GM10266 (cell line): ENCODE measurements around the gene SREBF2.

ENCODE experiments used
- DNase-seq: peaks from one replicate; pipeline ENCODE4 v3.0.0; 2012; ENCODE audit errors: extremely low spot score
- TF ChIP-seq, protein P1 (sequence below): IDR thresholded peaks from 2 replicates; pipeline ENCODE4 v1.5.1; 2012; ENCODE audit warnings: mild to moderate bottlenecking, low read depth; ENCODE audit not compliant: control insufficient read depth, insufficient read depth; ENCODE audit errors: missing control alignments

Gene SREBF2

DNA sequence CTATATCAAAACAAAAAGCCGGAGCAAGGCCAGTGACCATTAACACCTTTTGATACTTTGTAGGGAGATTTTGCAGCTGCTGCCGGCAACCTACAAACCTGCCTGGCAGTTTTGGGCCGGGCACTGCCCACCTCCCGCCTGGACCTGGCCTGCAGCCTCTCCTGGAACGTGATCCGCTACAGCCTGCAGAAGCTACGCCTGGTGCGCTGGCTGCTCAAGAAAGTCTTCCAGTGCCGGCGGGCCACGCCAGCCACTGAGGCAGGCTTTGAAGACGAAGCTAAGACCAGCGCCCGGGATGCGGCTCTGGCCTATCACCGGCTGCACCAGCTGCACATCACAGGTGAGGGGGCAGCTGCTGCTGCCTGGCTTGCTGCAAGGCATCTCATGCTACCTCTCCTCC lies 47.7 kb downstream of the SREBF2 start:
- no peak for DNase-seq
- TF ChIP-seq, protein P1, sequence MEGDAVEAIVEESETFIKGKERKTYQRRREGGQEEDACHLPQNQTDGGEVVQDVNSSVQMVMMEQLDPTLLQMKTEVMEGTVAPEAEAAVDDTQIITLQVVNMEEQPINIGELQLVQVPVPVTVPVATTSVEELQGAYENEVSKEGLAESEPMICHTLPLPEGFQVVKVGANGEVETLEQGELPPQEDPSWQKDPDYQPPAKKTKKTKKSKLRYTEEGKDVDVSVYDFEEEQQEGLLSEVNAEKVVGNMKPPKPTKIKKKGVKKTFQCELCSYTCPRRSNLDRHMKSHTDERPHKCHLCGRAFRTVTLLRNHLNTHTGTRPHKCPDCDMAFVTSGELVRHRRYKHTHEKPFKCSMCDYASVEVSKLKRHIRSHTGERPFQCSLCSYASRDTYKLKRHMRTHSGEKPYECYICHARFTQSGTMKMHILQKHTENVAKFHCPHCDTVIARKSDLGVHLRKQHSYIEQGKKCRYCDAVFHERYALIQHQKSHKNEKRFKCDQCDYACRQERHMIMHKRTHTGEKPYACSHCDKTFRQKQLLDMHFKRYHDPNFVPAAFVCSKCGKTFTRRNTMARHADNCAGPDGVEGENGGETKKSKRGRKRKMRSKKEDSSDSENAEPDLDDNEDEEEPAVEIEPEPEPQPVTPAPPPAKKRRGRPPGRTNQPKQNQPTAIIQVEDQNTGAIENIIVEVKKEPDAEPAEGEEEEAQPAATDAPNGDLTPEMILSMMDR: no peak

- DNase-seq: no peak
- TF ChIP-seq, protein P1: no peak
These were observed 50.5 kb downstream of the SREBF2 start for GRCh38 chr22:41883400-41883799.

- TF ChIP-seq, protein P1: no peak
- no peak for DNase-seq
These were observed 52.2 kb downstream of the SREBF2 start for GRCh38 chr22:41885116-41885515.

GRCh38 chr22:41885516-41885915 lies 52.6 kb downstream of the SREBF2 start:
- no peak for DNase-seq
- TF ChIP-seq, protein P1: no peak

- no peak for DNase-seq
- TF ChIP-seq, protein P1: no peak
These were observed 55.8 kb downstream of the SREBF2 start for GRCh38 chr22:41888627-41889200.

DNA sequence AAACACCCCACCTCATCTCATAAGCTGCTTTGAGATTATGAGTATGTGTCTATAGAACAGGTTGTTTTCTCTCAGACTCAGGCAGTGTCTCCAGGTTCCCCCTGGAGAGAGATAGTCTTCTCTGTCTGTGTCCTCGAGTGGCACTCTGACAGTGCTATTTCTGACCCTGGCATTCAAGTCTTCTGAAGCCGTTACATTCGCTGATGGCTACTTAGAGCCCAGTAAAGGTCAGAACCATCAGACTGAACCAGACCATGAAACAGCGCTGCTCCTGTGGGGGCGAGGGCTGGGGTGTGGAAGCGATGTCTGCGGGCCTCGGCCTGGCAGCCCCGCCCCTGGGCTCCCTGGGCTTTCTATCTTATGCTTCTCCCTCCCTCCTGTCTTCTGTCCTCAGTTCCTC lies 58.5 kb downstream of the SREBF2 start:
- TF ChIP-seq, protein P1: no peak
- no peak for DNase-seq

DNA sequence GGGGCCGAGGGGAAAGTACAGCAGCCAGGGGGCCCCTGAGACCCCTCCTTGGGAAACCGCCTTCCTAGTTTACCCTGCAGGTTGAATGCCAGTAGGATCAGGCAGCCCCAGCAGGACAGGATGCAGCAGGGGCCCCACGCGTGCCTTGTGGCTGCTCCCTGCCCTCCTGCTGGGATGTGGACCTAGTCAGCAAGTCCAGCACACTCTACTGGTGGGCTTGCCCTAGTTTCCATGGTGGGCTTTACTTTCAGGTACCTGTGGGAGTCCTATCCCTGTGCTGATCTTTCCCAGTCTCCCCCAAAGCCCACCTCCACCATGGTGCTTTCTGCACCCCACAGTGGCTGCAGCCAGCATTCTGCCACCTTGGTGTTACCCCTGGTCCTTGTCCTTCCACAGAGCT lies 59.8 kb downstream of the SREBF2 start:
- DNase-seq: no peak
- TF ChIP-seq, protein P1: no peak
